HG02798 (cell line): ENCODE measurements around the gene RNF113A.
"Not testable (repeated sequence)": the region's sequence is repeated elsewhere in the genome, so short reads cannot be mapped to it uniquely, and the experiment has no call there.

ENCODE experiments used
- ATAC-seq: cut with Tn5 transposase; IDR thresholded peaks from one replicate; pipeline ENCODE4 v1.9.1; 2021; ENCODE audit warnings: mild to moderate bottlenecking; ENCODE audit not compliant: unreplicated experiment, poor library complexity

RNF113A gene

GRCh38 chrX:119871599-119872395 is at the start of gene RNF113A, which contains the start of gene NDUFA1:
RNF113A (minus strand) TSS chrX:119871733; CDS start chrX:119871613, 120 bp downstream.
NDUFA1 (plus strand) TSS chrX:119871832; CDS start chrX:119871912, 80 bp downstream.
- ATAC-seq, result peak; percentile 96

GRCh38 chrX:119919835-119920585 is 48.5 kb upstream of the RNF113A start:
- no peak for ATAC-seq

- no peak for ATAC-seq
These were observed 46.3 kb upstream of the RNF113A start for GRCh38 chrX:119917877-119918276.

GRCh38 chrX:119916310-119916709 is 44.8 kb upstream of the RNF113A start:
- no peak for ATAC-seq

GRCh38 chrX:119900976-119901375 is 29.4 kb upstream of the RNF113A start:
- ATAC-seq, result no peak

GRCh38 chrX:119899125-119899524 is 27.6 kb upstream of the RNF113A start:
- no peak for ATAC-seq

GRCh38 chrX:119895843-119896326 is 24.4 kb upstream of the RNF113A start, which contains the start of gene AKAP14:
AKAP14 (plus strand) TSS chrX:119895893; CDS start chrX:119903224, 7,331 bp downstream.
- ATAC-seq, result no peak

- ATAC-seq, result not testable (repeated sequence)
These were observed 20.6 kb upstream of the RNF113A start for GRCh38 chrX:119891961-119892692.

GRCh38 chrX:119890626-119891025 is 19.1 kb upstream of the RNF113A start:
- ATAC-seq, result not testable (repeated sequence)

GRCh38 chrX:119887721-119888425 is 16.3 kb upstream of the RNF113A start:
- peak; percentile 79 for ATAC-seq

- no peak for ATAC-seq
These were observed 14.3 kb upstream of the RNF113A start for GRCh38 chrX:119885554-119886428.

- peak; percentile 81 for ATAC-seq
These were observed 9.3 kb upstream of the RNF113A start for GRCh38 chrX:119880552-119881437.

- no peak for ATAC-seq
These were observed 8.5 kb upstream of the RNF113A start for GRCh38 chrX:119880076-119880475.

- ATAC-seq, result no peak
These were observed 7.2 kb upstream of the RNF113A start for GRCh38 chrX:119878740-119879139.

GRCh38 chrX:119871245-119871598 is 311 bp downstream of the RNF113A start:
- peak; percentile 45 for ATAC-seq

- peak; percentile 15 for ATAC-seq
These were observed 854 bp downstream of the RNF113A start for GRCh38 chrX:119870626-119871131.

GRCh38 chrX:119853444-119853843 is 18.1 kb downstream of the RNF113A start:
- no peak for ATAC-seq
